Adrenal gland (tissue), 5 donors: Measurements from ENCODE around the gene CPNE4.

Experiments
- CTCF ChIP-seq, 6 experiments: fragments of 450-650 bp in 4 of 6; fragments of 200-600 bp in 2 of 6; sonication (generic) in 1 of 6; IDR thresholded peaks; 1 replicate in 5 of 6; 2 replicates in 1 of 6; pipeline versions ENCODE4 v1.5.1 to v1.8.0; 2016 to 2021; ENCODE audit warnings: antibody characterized with exemption in 6 of 6, mild to moderate bottlenecking in 2 of 6, moderate library complexity in 1 of 6
- POLR2A ChIP-seq, 2 donors: fragments of 450-650 bp; IDR thresholded peaks; one replicate each; pipeline ENCODE4 v1.6.1; 2017; ENCODE audit warnings: antibody characterized with exemption in 2 of 2, mild to moderate bottlenecking in 2 of 2, moderate library complexity in 1 of 2
- donor health status: DM: no; HTN: no; CAD: no.

- TF ChIP-seq CTCF (IDR thresholded peaks at IDR 0.05) (no peak), POLR2A (IDR thresholded peaks at IDR 0.05) (no peak)
These were observed 481.1 kb downstream of the CPNE4 start for GRCh38 chr3:131553495-131554247.
